Measurements from ENCODE around the gene CDC42EP3.

Gene CDC42EP3

GRCh38 chr2:37648331-37649011, 23.0 kb downstream of the CDC42EP3 start:
- peaks cover 4% of the 10 kb centered on the region; the same call in 1 of the 2 replicates for H3K36me3 ChIP-seq (replicated peaks; ENCODE audit: insufficient read depth, low read length)
- no peak for DNase-seq
- H3K9me2 ChIP-seq (replicated peaks; ENCODE audit: insufficient read depth, low read length), result no peaks in the 10 kb centered on the region
- TF ChIP-seq, protein P1, sequence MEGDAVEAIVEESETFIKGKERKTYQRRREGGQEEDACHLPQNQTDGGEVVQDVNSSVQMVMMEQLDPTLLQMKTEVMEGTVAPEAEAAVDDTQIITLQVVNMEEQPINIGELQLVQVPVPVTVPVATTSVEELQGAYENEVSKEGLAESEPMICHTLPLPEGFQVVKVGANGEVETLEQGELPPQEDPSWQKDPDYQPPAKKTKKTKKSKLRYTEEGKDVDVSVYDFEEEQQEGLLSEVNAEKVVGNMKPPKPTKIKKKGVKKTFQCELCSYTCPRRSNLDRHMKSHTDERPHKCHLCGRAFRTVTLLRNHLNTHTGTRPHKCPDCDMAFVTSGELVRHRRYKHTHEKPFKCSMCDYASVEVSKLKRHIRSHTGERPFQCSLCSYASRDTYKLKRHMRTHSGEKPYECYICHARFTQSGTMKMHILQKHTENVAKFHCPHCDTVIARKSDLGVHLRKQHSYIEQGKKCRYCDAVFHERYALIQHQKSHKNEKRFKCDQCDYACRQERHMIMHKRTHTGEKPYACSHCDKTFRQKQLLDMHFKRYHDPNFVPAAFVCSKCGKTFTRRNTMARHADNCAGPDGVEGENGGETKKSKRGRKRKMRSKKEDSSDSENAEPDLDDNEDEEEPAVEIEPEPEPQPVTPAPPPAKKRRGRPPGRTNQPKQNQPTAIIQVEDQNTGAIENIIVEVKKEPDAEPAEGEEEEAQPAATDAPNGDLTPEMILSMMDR (IDR thresholded peaks at IDR 0.05; ENCODE audit: low read length), result no peak
- TF ChIP-seq EZH2phosphoT487 (IDR thresholded peaks at IDR 0.05; ENCODE audit: low read length), result no peak
- TF ChIP-seq EZH2 (optimal IDR thresholded peaks at IDR 0.05; ENCODE audit: low read depth, low read length), result no peak
- H3K9ac ChIP-seq (ENCODE audit: low read length), result no peak overlapping the region
- peaks cover 56% of the 10 kb centered on the region for H3K4me1 ChIP-seq (ENCODE audit: low read length)
- no peaks in the 10 kb centered on the region for H4K20me1 ChIP-seq (ENCODE audit: insufficient read depth, low read length)
- no peaks in the 10 kb centered on the region for H3K27me3 ChIP-seq (replicated peaks; ENCODE audit: insufficient read depth, low read length)
- H3K4me3 ChIP-seq (ENCODE audit: low read length), result no peak overlapping the region
- peaks cover 90% of the 10 kb centered on the region for H3K79me2 ChIP-seq (ENCODE audit: low read length)
- no peak overlapping the region for H3K27ac ChIP-seq (ENCODE audit: low read length)
- peaks cover 30% of the 10 kb centered on the region for H3F3A ChIP-seq (ENCODE audit: insufficient read depth, low read length)
- H2AFZ ChIP-seq (ENCODE audit: low read length), result no peak overlapping the region
- H3K4me2 ChIP-seq (ENCODE audit: low read depth, low read length), result no peak overlapping the region
- no peaks in the 10 kb centered on the region for H3K9me3 ChIP-seq (replicated peaks; ENCODE audit: insufficient read depth, low read length)

- Histone ChIP-seq H3K4me3 (ENCODE audit: low read length) (no peak overlapping the region), H3K79me2 (ENCODE audit: low read length) (peaks cover 90% of the 10 kb centered on the region), H4K20me1 (ENCODE audit: insufficient read depth, low read length) (no peaks in the 10 kb centered on the region), H2AFZ (ENCODE audit: low read length) (no peak overlapping the region), H3F3A (ENCODE audit: insufficient read depth, low read length) (peaks cover 25% of the 10 kb centered on the region), H3K9ac (ENCODE audit: low read length) (no peak overlapping the region), H3K9me2 (replicated peaks; ENCODE audit: insufficient read depth, low read length) (no peaks in the 10 kb centered on the region), H3K4me2 (ENCODE audit: low read depth, low read length) (no peak overlapping the region), H3K27ac (ENCODE audit: low read length) (no peak overlapping the region), H3K27me3 (replicated peaks; ENCODE audit: insufficient read depth, low read length) (no peaks in the 10 kb centered on the region), H3K36me3 (replicated peaks; ENCODE audit: insufficient read depth, low read length) (peaks cover 4% of the 10 kb centered on the region; the same call in 1 of the 2 replicates), H3K9me3 (replicated peaks; ENCODE audit: insufficient read depth, low read length) (no peaks in the 10 kb centered on the region), H3K4me1 (ENCODE audit: low read length) (peaks cover 51% of the 10 kb centered on the region)
- TF ChIP-seq, protein P1 (IDR thresholded peaks at IDR 0.05; ENCODE audit: low read length), result no peak
- TF ChIP-seq EZH2phosphoT487 (IDR thresholded peaks at IDR 0.05; ENCODE audit: low read length), result no peak
- no peak for TF ChIP-seq EZH2 (optimal IDR thresholded peaks at IDR 0.05; ENCODE audit: low read depth, low read length)
- DNase-seq, result no peak
Measured at GRCh38 chr2:37647971-37648330, 23.5 kb downstream of the CDC42EP3 start.

GRCh38 chr2:37645836-37646235, 25.6 kb downstream of the CDC42EP3 start:
- peak overlapping the region; percentile 44; the same call in 1 of the 2 replicates for H3K4me2 ChIP-seq (ENCODE audit: low read depth, low read length)
- TF ChIP-seq EZH2phosphoT487 (IDR thresholded peaks at IDR 0.05; ENCODE audit: low read length), result no peak
- no peak for TF ChIP-seq EZH2 (optimal IDR thresholded peaks at IDR 0.05; ENCODE audit: low read depth, low read length)
- TF ChIP-seq, protein P1 (IDR thresholded peaks at IDR 0.05; ENCODE audit: low read length), result peak; percentile 7; the same call in 1 of the 2 replicates

More at GRCh38 chr2:37645836-37646235, 25.6 kb downstream of the CDC42EP3 start:
- Histone ChIP-seq H3F3A (ENCODE audit: insufficient read depth, low read length) (peaks cover 16% of the 10 kb centered on the region), H2AFZ (ENCODE audit: low read length) (no peak overlapping the region), H3K9me3 (replicated peaks; ENCODE audit: insufficient read depth, low read length) (no peaks in the 10 kb centered on the region), H3K27me3 (replicated peaks; ENCODE audit: insufficient read depth, low read length) (no peaks in the 10 kb centered on the region), H3K4me1 (ENCODE audit: low read length) (peaks cover 33% of the 10 kb centered on the region), H4K20me1 (ENCODE audit: insufficient read depth, low read length) (no peaks in the 10 kb centered on the region), H3K36me3 (replicated peaks; ENCODE audit: insufficient read depth, low read length) (peaks cover 4% of the 10 kb centered on the region; the same call in 1 of the 2 replicates), H3K9me2 (replicated peaks; ENCODE audit: insufficient read depth, low read length) (no peaks in the 10 kb centered on the region), H3K79me2 (ENCODE audit: low read length) (peaks cover 82% of the 10 kb centered on the region), H3K4me3 (ENCODE audit: low read length) (peak overlapping the region; percentile 3; the same call in 1 of the 2 replicates), H3K27ac (ENCODE audit: low read length) (peak overlapping the region; percentile 78), H3K9ac (ENCODE audit: low read length) (peak overlapping the region; percentile 8; the same call in 1 of the 2 replicates)
- no peak for DNase-seq

Data from MM.1S (cell line).